K562 (cell line): Measurements from ENCODE around the gene YAF2. TPM values are rescaled to one million over a fixed set of nuclear protein-coding genes. Genes with fewer than 3 reads are reported as not detected.
A peak's percentile ranks its signal among the peaks of the same experiment; 100 is the strongest.

Experiments used
- ADNP ChIP-seq: fragments of 200-800 bp; sonication (Bioruptor generic); IDR thresholded peaks from 2 replicates; pipeline ENCODE4 v1.6.1; 2016; ENCODE audit warnings: missing genetic modification characterization, missing compliant biosample characterization
- ATF7 ChIP-seq: fragments of 450-650 bp; IDR thresholded peaks from 2 replicates; pipeline ENCODE4 v1.7.1; 2014; ENCODE audit warnings: mild to moderate bottlenecking, moderate library complexity
- DDX20 ChIP-seq: fragments of 450-650 bp; IDR thresholded peaks from 2 replicates; pipeline ENCODE4 v1.6.1; 2016; ENCODE audit warnings: missing genetic modification characterization, low read depth, mild to moderate bottlenecking, missing compliant biosample characterization, moderate library complexity
- FOXA1 ChIP-seq: fragments of 450-650 bp; IDR thresholded peaks from 2 replicates; pipeline ENCODE4 v1.6.1; 2016; ENCODE audit warnings: mild to moderate bottlenecking, borderline replicate concordance
- FUS ChIP-seq: fragments of 200-400 bp; formaldehyde crosslinking; optimal IDR thresholded peaks from 2 replicates; pipeline ENCODE3; 2017; ENCODE audit warnings: low read depth, low read length
- HOXB6 ChIP-seq: fragments of 250-450 bp; sonication (Bioruptor Pico); IDR thresholded peaks from 2 replicates; pipeline ENCODE4 v1.5.1; 2022; ENCODE audit warnings: mild to moderate bottlenecking, borderline replicate concordance
- JUND ChIP-seq, 2 experiments: IDR thresholded peaks; 2 replicates in 1 of 2; 3 replicates in 1 of 2; pipeline ENCODE4 v1.6.1; 2011; ENCODE audit warnings: borderline replicate concordance in 2 of 2, low read depth in 2 of 2, low read length in 2 of 2, improper control_type of control experiment in 1 of 2, missing biosample characterization in 1 of 2, missing genetic modification characterization in 1 of 2, missing genetic modification reagents in 1 of 2
- LCOR ChIP-seq: sonication (generic); formaldehyde crosslinking; IDR thresholded peaks from 2 replicates; pipeline ENCODE4 v1.8.0; 2022; ENCODE audit warnings: mild to moderate bottlenecking, missing genetic modification reagents
- NR2C2 ChIP-seq, 2 experiments: fragments of 200-800 bp in 1 of 2; sonication (Bioruptor generic) in 1 of 2; sonication (generic) in 1 of 2; formaldehyde crosslinking in 1 of 2; IDR thresholded peaks; 2 replicates each; pipeline versions ENCODE4 v1.6.1 to v1.8.0; 2016 to 2022; ENCODE audit warnings: mild to moderate bottlenecking in 1 of 2, missing compliant biosample characterization in 1 of 2, missing genetic modification characterization in 1 of 2, missing genetic modification reagents in 1 of 2
- RBFOX2 ChIP-seq: fragments of 200-400 bp; formaldehyde crosslinking; IDR thresholded peaks from 2 replicates; pipeline ENCODE4 v1.6.1; 2017; ENCODE audit warnings: low read depth, mild to moderate bottlenecking, low read length, moderate library complexity
- SRF ChIP-seq, 2 experiments: fragments of 250-450, 450-650 bp in 1 of 2; sonication (Bioruptor Pico) in 1 of 2; sonication (generic) in 1 of 2; formaldehyde crosslinking; IDR thresholded peaks; 2 replicates each; pipeline versions ENCODE4 v1.5.0 to v1.5.1; 2020 to 2022; ENCODE audit warnings: mild to moderate bottlenecking in 1 of 2, missing genetic modification reagents in 1 of 2
- STAG1 ChIP-seq: sonication (generic); formaldehyde crosslinking; IDR thresholded peaks from 2 replicates; pipeline ENCODE4 v1.5.0; 2020; ENCODE audit warnings: missing genetic modification reagents, borderline replicate concordance
- TARDBP ChIP-seq: fragments of 450-650 bp; IDR thresholded peaks from 2 replicates; pipeline ENCODE4 v1.6.1; 2016
- U2AF1 ChIP-seq: fragments of 200-400 bp; formaldehyde crosslinking; optimal IDR thresholded peaks from 2 replicates; pipeline ENCODE3; 2017; ENCODE audit warnings: mild to moderate bottlenecking, low read depth, low read length, moderate library complexity
- ZNF165 ChIP-seq: fragments of 250-450 bp; sonication (Bioruptor Pico); IDR thresholded peaks from 2 replicates; pipeline ENCODE4 v1.4.0; 2020; ENCODE audit warnings: borderline replicate concordance
- ZNF239 ChIP-seq: fragments of 250-450 bp; sonication (Bioruptor Pico); IDR thresholded peaks from 2 replicates; pipeline ENCODE4 v1.4.0; 2020; ENCODE audit warnings: mild to moderate bottlenecking
- ZNF589 ChIP-seq: fragments of 200-800 bp; sonication (Bioruptor generic); IDR thresholded peaks from 2 replicates; pipeline ENCODE4 v1.6.1; 2016; ENCODE audit warnings: low read depth, missing genetic modification characterization, missing compliant biosample characterization
- polyA plus RNA-seq, 8 experiments: library from polyadenylated mRNA; depleted of rRNA in 4 of 8; stranded (reverse) in 5 of 8; unstranded in 3 of 8; fragments of >200 nt; fragmentation: Nextera tagmentation in 2 of 8; fragmentation: Illumina TruSeq in 1 of 8; extraction: Ambion mirVana in 2 of 8; extraction: Trizol in 1 of 8; gene quantifications; 2 replicates each; pipeline versions ENCODE4 v1.2.1 to v1.2.3, GENCODE V29; 2011 to 2014; ENCODE audit warnings: inconsistent platforms in 1 of 8, missing spikeins in 1 of 8
- total RNA-seq, 7 experiments: library from RNA; depleted of rRNA in 6 of 7; stranded (reverse); fragments of >200 nt in 6 of 7; fragmentation: Illumina TruSeq in 2 of 7; extraction: Trizol in 2 of 7; gene quantifications; 2 replicates each; pipeline versions ENCODE4 v1.2.1 to v1.2.3, GENCODE V29; 2011 to 2021; ENCODE audit warnings: low replicate concordance in 1 of 7
- TF ChIP-seq, protein P1 (sequence below): sonication (generic); formaldehyde crosslinking; IDR thresholded peaks from 2 replicates; pipeline ENCODE4 v1.8.1; 2023; ENCODE audit warnings: mild to moderate bottlenecking, missing genetic modification reagents
- TF ChIP-seq, protein P2 (sequence below), 2 experiments: fragments of 250-450 bp in 1 of 2; fragments of 450-650 bp in 1 of 2; sonication (Bioruptor Pico) in 1 of 2; IDR thresholded peaks; 2 replicates each; pipeline versions ENCODE4 v1.6.1 to v1.8.0; 2016 to 2021; ENCODE audit warnings: mild to moderate bottlenecking in 2 of 2, moderate library complexity in 2 of 2, missing compliant biosample characterization in 1 of 2, missing genetic modification characterization in 1 of 2
- TF ChIP-seq, protein P3 (sequence below): IDR thresholded peaks from 2 replicates; pipeline ENCODE4 v1.6.1; 2011; ENCODE audit not compliant: insufficient read length; ENCODE audit errors: extremely low read depth
- TF ChIP-seq, protein P4 (sequence below): fragments of 250-450 bp; sonication (Bioruptor Pico); IDR thresholded peaks from 2 replicates; pipeline ENCODE4 v1.4.0; 2020; ENCODE audit warnings: borderline replicate concordance

The YAF2 gene
- total and polyA plus RNA-seq, 9 of the 15 experiments (the other 6 are each of a cell fraction or from before 2014, with no cell fraction given): 10.6 to 26.4 (median 21.3) TPM

DNA sequence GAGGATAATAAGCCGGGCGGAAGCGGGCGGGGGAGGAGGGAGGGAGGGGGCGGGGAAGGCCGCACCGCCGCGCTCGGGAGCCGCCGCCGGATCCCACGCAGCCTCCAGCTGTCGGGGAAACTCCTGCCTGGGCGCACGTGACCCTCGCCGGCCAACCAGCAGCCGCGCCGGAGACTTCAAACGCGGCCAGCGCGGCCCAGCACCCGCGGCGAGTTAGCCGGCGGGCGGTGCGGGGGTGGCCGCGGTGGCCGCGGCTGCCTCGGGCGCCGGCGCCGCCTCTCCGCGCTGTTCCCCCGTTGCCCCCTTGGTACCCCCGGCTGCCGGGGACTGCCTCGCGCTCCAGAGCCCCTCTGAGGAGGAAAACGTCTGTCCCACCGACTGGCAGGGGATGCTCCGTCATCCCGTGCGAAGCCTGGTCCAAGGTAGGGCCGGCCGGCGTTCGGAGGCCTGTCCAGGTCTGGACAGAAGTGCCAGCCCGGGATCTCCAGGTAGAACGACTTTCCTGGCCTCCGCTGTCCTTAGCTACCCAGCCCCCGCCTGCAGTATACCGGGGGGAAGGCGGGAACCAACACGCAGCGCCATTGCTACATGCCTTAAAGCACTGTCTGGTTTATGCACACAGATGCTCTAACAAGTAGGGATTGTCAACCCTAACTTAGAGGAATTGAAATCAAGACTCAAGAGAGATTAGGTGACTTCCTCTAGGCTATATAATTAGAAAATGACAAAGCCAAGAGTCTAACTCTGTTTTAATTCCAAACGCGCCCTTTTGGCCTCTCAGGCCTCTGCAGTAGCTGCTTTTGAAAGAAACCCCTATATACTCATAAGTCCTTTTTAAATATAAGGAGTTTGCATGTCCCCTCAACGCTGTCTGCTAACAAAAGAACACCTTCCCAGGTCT lies at the start of gene YAF2 (continued):
- TF ChIP-seq ADNP (tag): no peak
- no peak for TF ChIP-seq HOXB6
- TF ChIP-seq, protein P1, sequence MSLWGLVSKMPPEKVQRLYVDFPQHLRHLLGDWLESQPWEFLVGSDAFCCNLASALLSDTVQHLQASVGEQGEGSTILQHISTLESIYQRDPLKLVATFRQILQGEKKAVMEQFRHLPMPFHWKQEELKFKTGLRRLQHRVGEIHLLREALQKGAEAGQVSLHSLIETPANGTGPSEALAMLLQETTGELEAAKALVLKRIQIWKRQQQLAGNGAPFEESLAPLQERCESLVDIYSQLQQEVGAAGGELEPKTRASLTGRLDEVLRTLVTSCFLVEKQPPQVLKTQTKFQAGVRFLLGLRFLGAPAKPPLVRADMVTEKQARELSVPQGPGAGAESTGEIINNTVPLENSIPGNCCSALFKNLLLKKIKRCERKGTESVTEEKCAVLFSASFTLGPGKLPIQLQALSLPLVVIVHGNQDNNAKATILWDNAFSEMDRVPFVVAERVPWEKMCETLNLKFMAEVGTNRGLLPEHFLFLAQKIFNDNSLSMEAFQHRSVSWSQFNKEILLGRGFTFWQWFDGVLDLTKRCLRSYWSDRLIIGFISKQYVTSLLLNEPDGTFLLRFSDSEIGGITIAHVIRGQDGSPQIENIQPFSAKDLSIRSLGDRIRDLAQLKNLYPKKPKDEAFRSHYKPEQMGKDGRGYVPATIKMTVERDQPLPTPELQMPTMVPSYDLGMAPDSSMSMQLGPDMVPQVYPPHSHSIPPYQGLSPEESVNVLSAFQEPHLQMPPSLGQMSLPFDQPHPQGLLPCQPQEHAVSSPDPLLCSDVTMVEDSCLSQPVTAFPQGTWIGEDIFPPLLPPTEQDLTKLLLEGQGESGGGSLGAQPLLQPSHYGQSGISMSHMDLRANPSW (CRISPR knock-in tag): no peak
- TF ChIP-seq FOXA1: no peak
- TF ChIP-seq JUND (IDR thresholded peaks at IDR 0.05; ENCODE audit: borderline replicate concordance, low read depth, low read length): no peak
- no peak for TF ChIP-seq JUND (tag; IDR thresholded peaks at IDR 0.05; ENCODE audit: borderline replicate concordance, low read depth, low read length)
- no peak for TF ChIP-seq NR2C2 (CRISPR knock-in tag; IDR thresholded peaks at IDR 0.05)
- no peak for TF ChIP-seq NR2C2 (tag; IDR thresholded peaks at IDR 0.05)
- TF ChIP-seq ATF7: no peak
- TF ChIP-seq TARDBP: no peak
- no peak for TF ChIP-seq STAG1 (CRISPR knock-in tag)
- TF ChIP-seq, protein P2, sequence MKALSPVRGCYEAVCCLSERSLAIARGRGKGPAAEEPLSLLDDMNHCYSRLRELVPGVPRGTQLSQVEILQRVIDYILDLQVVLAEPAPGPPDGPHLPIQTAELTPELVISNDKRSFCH (CRISPR knock-in tag; IDR thresholded peaks at IDR 0.05): no peak
- TF ChIP-seq, protein P2 (tag; IDR thresholded peaks at IDR 0.05): no peak
- TF ChIP-seq, protein P3, sequence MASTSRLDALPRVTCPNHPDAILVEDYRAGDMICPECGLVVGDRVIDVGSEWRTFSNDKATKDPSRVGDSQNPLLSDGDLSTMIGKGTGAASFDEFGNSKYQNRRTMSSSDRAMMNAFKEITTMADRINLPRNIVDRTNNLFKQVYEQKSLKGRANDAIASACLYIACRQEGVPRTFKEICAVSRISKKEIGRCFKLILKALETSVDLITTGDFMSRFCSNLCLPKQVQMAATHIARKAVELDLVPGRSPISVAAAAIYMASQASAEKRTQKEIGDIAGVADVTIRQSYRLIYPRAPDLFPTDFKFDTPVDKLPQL: no peak
- no peak for TF ChIP-seq ZNF239 (CRISPR knock-in tag)
- no peak for TF ChIP-seq ZNF589
- TF ChIP-seq LCOR: no peak
- TF ChIP-seq RBFOX2: peak; percentile 72
- no peak for TF ChIP-seq ZNF165
- TF ChIP-seq FUS: no peak
- TF ChIP-seq, protein P4, sequence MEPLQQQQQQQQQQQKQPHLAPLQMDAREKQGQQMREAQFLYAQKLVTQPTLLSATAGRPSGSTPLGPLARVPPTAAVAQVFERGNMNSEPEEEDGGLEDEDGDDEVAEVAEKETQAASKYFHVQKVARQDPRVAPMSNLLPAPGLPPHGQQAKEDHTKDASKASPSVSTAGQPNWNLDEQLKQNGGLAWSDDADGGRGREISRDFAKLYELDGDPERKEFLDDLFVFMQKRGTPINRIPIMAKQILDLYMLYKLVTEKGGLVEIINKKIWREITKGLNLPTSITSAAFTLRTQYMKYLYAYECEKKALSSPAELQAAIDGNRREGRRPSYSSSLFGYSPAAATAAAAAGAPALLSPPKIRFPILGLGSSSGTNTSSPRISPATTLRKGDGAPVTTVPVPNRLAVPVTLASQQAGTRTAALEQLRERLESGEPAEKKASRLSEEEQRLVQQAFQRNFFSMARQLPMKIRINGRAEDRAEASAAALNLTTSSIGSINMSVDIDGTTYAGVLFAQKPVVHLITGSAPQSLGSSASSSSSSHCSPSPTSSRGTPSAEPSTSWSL: no peak
- no peak for TF ChIP-seq SRF (CRISPR knock-in tag; IDR thresholded peaks at IDR 0.05)
- no peak for TF ChIP-seq U2AF1
- TF ChIP-seq DDX20 (tag): no peak
